ENCODE results near the gene TMOD1. TPM values are rescaled to one million over a fixed set of nuclear protein-coding genes. Genes with fewer than 3 reads are reported as not detected.

Gene TMOD1
- total RNA-seq, 3 donors from 2014 or later (not counting 1 experiment from before 2014, with no cell fraction given), result 1.9 to 3.2 (median 2.0) TPM

GRCh38 chr9:97502984-97503861, 1.8 kb downstream of the TMOD1 start:
- Histone ChIP-seq H3K4me3 (ENCODE audit: low read length) (no peak overlapping the region), H3K36me3 (ENCODE audit: control insufficient read depth, insufficient read depth, low read length) (no peaks in the 10 kb centered on the region), H3K27ac (ENCODE audit: low read length) (no peak overlapping the region), H3K9me3 (ENCODE audit: control insufficient read depth, insufficient read depth, low read length) (no peaks in the 10 kb centered on the region), H3K27me3 (ENCODE audit: control insufficient read depth, insufficient read depth, low read length) (peaks cover 31% of the 10 kb centered on the region), H3K4me1 (ENCODE audit: control insufficient read depth, insufficient read depth, low read length) (peaks cover 19% of the 10 kb centered on the region)
- ATAC-seq (no peak), DNase-seq (no peak)
- peak overlapping the region; percentile 81 for H3K4me3 Mint-ChIP-seq
- H3K27me3 Mint-ChIP-seq (ENCODE audit: low read depth in 2 of 2), result peaks cover 10 to 31% of the 10 kb centered on the region in 2 donors
- intact Hi-C loops (cut with micrococcal nuclease), result no loop called here
- H3K9me3 Mint-ChIP-seq, result no peaks in the 10 kb centered on the region
- H3K27ac Mint-ChIP-seq, result no peak overlapping the region
- peaks cover 11 to 15% of the 10 kb centered on the region in 2 donors for H3K4me1 Mint-ChIP-seq
- WGBS (ENCODE audit: insufficient coverage), result 45% methylated on average over 15 of the region's 17 CpGs
- H3K36me3 Mint-ChIP-seq, result no peaks in the 10 kb centered on the region
- TF ChIP-seq, protein P1, sequence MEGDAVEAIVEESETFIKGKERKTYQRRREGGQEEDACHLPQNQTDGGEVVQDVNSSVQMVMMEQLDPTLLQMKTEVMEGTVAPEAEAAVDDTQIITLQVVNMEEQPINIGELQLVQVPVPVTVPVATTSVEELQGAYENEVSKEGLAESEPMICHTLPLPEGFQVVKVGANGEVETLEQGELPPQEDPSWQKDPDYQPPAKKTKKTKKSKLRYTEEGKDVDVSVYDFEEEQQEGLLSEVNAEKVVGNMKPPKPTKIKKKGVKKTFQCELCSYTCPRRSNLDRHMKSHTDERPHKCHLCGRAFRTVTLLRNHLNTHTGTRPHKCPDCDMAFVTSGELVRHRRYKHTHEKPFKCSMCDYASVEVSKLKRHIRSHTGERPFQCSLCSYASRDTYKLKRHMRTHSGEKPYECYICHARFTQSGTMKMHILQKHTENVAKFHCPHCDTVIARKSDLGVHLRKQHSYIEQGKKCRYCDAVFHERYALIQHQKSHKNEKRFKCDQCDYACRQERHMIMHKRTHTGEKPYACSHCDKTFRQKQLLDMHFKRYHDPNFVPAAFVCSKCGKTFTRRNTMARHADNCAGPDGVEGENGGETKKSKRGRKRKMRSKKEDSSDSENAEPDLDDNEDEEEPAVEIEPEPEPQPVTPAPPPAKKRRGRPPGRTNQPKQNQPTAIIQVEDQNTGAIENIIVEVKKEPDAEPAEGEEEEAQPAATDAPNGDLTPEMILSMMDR (IDR thresholded peaks at IDR 0.05), result no peak

GRCh38 chr9:97503862-97504210, 2.4 kb downstream of the TMOD1 start:
- Mint-ChIP-seq H3K4me3 (no peak overlapping the region), H3K9me3 (no peaks in the 10 kb centered on the region), H3K4me1 (peaks cover 11 to 15% of the 10 kb centered on the region in 2 donors), H3K27me3 (ENCODE audit: low read depth in 2 of 2) (peaks cover 10 to 33% of the 10 kb centered on the region in 2 donors), H3K36me3 (no peaks in the 10 kb centered on the region), H3K27ac (no peak overlapping the region)
- intact Hi-C loops (cut with micrococcal nuclease), result no loop called here
- H3K27me3 ChIP-seq (ENCODE audit: control insufficient read depth, insufficient read depth, low read length), result peaks cover 31% of the 10 kb centered on the region
- no peak overlapping the region for H3K4me3 ChIP-seq (ENCODE audit: low read length)
- H3K9me3 ChIP-seq (ENCODE audit: control insufficient read depth, insufficient read depth, low read length), result no peaks in the 10 kb centered on the region
- H3K4me1 ChIP-seq (ENCODE audit: control insufficient read depth, insufficient read depth, low read length), result peaks cover 19% of the 10 kb centered on the region
- H3K27ac ChIP-seq (ENCODE audit: low read length), result no peak overlapping the region
- DNase-seq, result no peak
- TF ChIP-seq, protein P1 (IDR thresholded peaks at IDR 0.05), result no peak
- H3K36me3 ChIP-seq (ENCODE audit: control insufficient read depth, insufficient read depth, low read length), result no peaks in the 10 kb centered on the region
- no CpG with 5 or more reads among the region's 1 CpG for WGBS (ENCODE audit: insufficient coverage)
- ATAC-seq, result no peak

DNA sequence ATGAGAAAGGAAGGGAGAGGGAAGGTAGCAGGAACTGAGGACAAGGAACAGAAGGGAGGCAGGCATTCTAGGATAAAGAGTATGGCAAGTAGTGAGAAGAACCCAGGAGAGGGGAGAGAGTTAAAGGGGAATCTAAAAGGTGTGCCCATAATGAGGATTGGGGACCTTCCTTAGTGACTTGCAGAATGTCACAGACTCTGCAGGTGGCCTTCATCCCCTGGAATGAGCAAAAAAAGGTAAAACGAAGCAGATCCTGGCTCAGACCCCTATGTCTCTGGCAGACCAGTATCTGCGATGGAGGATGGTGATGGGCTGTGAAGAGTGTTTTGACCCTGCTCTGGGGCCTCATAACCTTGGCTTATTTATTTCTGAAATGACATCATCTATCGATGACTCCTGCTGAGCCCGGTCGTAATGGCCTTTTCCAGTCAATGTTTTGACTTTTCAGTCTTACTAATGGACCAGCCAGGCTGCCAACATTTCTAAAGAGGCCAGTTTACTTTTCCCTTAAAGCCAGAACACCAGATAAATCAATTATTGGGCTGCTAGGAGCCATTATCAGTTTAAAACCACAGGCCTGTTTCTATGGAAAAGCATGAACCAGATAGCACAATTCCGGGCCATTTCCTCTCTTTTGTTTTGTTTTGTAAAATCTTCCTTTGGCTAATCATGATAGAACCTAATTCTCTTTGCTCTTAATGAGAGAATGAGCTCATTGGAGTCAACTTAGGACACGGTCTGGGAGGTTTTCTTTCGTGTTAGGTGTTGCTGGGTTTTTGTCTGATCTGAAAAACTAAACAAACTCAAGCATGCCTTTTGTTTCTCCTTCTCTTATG, 3.1 kb downstream of the TMOD1 start:
- peaks cover 10 to 31% of the 10 kb centered on the region in 2 donors for H3K27me3 Mint-ChIP-seq (ENCODE audit: low read depth in 2 of 2)
- peaks cover 31% of the 10 kb centered on the region for H3K27me3 ChIP-seq (ENCODE audit: control insufficient read depth, insufficient read depth, low read length)

More for the DNA sequence above, 3.1 kb downstream of the TMOD1 start:
- Mint-ChIP-seq H3K4me3 (no peak overlapping the region), H3K4me1 (peaks cover 11 to 15% of the 10 kb centered on the region in 2 donors), H3K27ac (no peak overlapping the region), H3K9me3 (no peaks in the 10 kb centered on the region), H3K36me3 (no peaks in the 10 kb centered on the region)
- ATAC-seq (no peak), DNase-seq (no peak)
- Histone ChIP-seq H3K4me3 (ENCODE audit: low read length) (no peak overlapping the region), H3K4me1 (ENCODE audit: control insufficient read depth, insufficient read depth, low read length) (peaks cover 19% of the 10 kb centered on the region), H3K36me3 (ENCODE audit: control insufficient read depth, insufficient read depth, low read length) (no peaks in the 10 kb centered on the region), H3K27ac (ENCODE audit: low read length) (no peak overlapping the region), H3K9me3 (ENCODE audit: control insufficient read depth, insufficient read depth, low read length) (no peaks in the 10 kb centered on the region)
- intact Hi-C loops (cut with micrococcal nuclease), result no loop called here
- TF ChIP-seq, protein P1 (IDR thresholded peaks at IDR 0.05), result no peak
- 83% methylated on average over 8 of the region's 8 CpGs for WGBS (ENCODE audit: insufficient coverage)

Measured in natural killer cell (primary cell).